ENCODE data around the gene CITED4. TPM values are rescaled to one million over a fixed set of nuclear protein-coding genes. Genes with fewer than 3 reads are reported as not detected.

Gene CITED4
- total and polyA plus RNA-seq, 10 of the 15 experiments (the other 5 are each of a cell fraction or from before 2014, with no cell fraction given), result 0.13 to 0.64 (median 0.26) TPM; not detected in 6

DNA sequence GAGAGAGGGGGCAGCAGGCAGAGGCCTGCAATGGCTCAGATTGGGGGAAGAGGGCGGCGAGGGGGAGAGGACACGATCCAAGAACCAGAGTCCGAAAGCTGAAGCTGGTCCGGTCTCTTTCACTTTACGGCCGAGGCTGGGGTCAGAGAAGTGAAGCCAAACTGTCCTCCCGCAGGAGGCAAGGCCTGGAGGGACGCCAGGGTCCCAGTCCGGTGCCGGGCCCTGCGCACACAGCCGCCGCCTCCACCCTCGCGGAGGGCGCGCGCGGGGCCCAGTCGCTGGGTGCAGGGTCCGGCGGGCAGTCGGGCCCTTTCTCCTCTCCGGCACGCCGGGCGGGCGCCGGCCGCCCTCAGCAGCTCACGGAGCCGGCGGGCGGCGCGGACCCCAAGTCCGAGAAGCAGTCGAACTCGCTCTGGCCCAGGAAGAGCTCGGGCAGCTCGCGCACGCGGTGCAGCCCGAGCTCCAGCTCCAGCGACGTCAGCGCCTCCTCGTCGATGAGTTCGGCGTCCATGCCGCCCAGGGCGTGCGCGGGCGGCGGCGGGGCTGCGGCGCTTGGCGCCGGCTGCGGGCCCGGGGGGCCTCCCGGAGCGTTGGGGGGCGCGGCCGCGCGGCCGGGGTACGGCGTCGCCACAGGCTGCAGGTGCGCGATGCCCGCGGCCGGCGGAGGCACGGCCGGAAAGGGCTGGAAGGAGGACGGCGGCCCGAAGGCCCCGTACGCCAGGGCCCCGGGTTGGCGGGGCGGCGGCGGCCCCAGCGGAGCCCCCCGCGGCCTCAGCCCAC is 749 bp downstream of the CITED4 start:
- peak overlapping the region; percentile 83; the same call in 1 of the 2 replicates for H2AFZ ChIP-seq (ENCODE audit: control insufficient read depth, low read depth, low read length)
- POLR2A ChIA-PET, result no interaction called here
- in situ Hi-C loops (cut with MboI), result no loop called here

More for the DNA sequence above, 749 bp downstream of the CITED4 start:
- Histone ChIP-seq H3K4me3 (peak overlapping the region; percentile 68), H3K9me3 (replicated peaks; ENCODE audit: control insufficient read depth, insufficient read depth, low read length) (no peaks in the 10 kb centered on the region), H3K9ac (ENCODE audit: control insufficient read depth, insufficient read depth, low read length) (no peak overlapping the region), H3K36me3 (ENCODE audit: control insufficient read depth in 2 of 2, insufficient read depth in 2 of 2, low read length in 1 of 2) (no peaks in the 10 kb centered on the region), H3K4me2 (ENCODE audit: control insufficient read depth, insufficient read depth) (peak overlapping the region; percentile 97), H3K27me3 (replicated peaks in 1 of 2; ENCODE audit: control insufficient read depth in 2 of 2, insufficient read depth in 2 of 2, low read length in 1 of 2) (peaks cover 12 to 13% of the 10 kb centered on the region in 2 experiments; a peak in 3 of 4 replicates), H3K4me1 (ENCODE audit: control insufficient read depth, insufficient read depth, low read length) (peaks cover 7% of the 10 kb centered on the region; the same call in 1 of the 2 replicates), H4K20me1 (ENCODE audit: control insufficient read depth, insufficient read depth) (no peaks in the 10 kb centered on the region), H3K27ac (ENCODE audit: control insufficient read depth, insufficient read depth) (no peak overlapping the region), H3K79me2 (ENCODE audit: control insufficient read depth, insufficient read depth, low read length) (no peaks in the 10 kb centered on the region)
- WGBS (ENCODE audit: insufficient coverage, insufficient replicate concordance, low lambda C conversion rate, missing lambda C conversion rate), result 13% methylated on average over 83 of the region's 98 CpGs
- TF ChIP-seq ZNF24 (IDR thresholded peaks at IDR 0.05) (no peak), CBX3 (IDR thresholded peaks at IDR 0.05; ENCODE audit: borderline replicate concordance, low read depth) (no peak), NR2C2 (IDR thresholded peaks at IDR 0.05; ENCODE audit: borderline replicate concordance, control insufficient read depth, insufficient read length, low read depth) (no peak), RB1 (IDR thresholded peaks at IDR 0.05; ENCODE audit: borderline replicate concordance) (no peak), MTA2 (IDR thresholded peaks at IDR 0.05; ENCODE audit: low read depth) (no peak), BHLHE40 (IDR thresholded peaks at IDR 0.05; ENCODE audit: borderline replicate concordance in 1 of 2, low read depth in 2 of 2, low read length in 1 of 2) (no peak), IKZF1 (conservative IDR thresholded peaks at IDR 0.05) (peak; percentile 44; the same call in 1 of the 2 replicates)
- TF ChIP-seq, protein P1, sequence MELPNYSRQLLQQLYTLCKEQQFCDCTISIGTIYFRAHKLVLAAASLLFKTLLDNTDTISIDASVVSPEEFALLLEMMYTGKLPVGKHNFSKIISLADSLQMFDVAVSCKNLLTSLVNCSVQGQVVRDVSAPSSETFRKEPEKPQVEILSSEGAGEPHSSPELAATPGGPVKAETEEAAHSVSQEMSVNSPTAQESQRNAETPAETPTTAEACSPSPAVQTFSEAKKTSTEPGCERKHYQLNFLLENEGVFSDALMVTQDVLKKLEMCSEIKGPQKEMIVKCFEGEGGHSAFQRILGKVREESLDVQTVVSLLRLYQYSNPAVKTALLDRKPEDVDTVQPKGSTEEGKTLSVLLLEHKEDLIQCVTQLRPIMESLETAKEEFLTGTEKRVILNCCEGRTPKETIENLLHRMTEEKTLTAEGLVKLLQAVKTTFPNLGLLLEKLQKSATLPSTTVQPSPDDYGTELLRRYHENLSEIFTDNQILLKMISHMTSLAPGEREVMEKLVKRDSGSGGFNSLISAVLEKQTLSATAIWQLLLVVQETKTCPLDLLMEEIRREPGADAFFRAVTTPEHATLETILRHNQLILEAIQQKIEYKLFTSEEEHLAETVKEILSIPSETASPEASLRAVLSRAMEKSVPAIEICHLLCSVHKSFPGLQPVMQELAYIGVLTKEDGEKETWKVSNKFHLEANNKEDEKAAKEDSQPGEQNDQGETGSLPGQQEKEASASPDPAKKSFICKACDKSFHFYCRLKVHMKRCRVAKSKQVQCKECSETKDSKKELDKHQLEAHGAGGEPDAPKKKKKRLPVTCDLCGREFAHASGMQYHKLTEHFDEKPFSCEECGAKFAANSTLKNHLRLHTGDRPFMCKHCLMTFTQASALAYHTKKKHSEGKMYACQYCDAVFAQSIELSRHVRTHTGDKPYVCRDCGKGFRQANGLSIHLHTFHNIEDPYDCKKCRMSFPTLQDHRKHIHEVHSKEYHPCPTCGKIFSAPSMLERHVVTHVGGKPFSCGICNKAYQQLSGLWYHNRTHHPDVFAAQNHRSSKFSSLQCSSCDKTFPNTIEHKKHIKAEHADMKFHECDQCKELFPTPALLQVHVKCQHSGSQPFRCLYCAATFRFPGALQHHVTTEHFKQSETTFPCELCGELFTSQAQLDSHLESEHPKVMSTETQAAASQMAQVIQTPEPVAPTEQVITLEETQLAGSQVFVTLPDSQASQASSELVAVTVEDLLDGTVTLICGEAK (IDR thresholded peaks at IDR 0.05; ENCODE audit: borderline replicate concordance), result no peak
- RAD21 ChIA-PET (ENCODE audit: unreplicated experiment), result interaction anchor here (1.2 to 3.5 kb wide), 4 partner anchors 11 to 91 kb away, joined by 3 to 30 read pairs (median 6); no protein-coding TSS in a partner anchor
- FAIRE-seq (no peak), DNase-seq (ENCODE audit: low read depth, low spot score) (no peak), ATAC-seq (no peak)
- intact Hi-C loops (cut with micrococcal nuclease; ENCODE audit: unreplicated experiment), result no loop called here
- CTCF ChIA-PET, result interaction anchor here (0.6 to 2.8 kb wide), 7 partner anchors 11 to 277 kb away, joined by 3 to 33 read pairs (median 7); no protein-coding TSS in a partner anchor
- SMC1A ChIA-PET (ENCODE audit: uncharacterized antibody, unreplicated experiment), result interaction anchor here (1.3 to 17.4 kb wide), 2 partner anchors 8 to 88 kb away, joined by 4 to 197 read pairs; no protein-coding TSS in a partner anchor
- BruUV-seq (replicated peaks), result no TSS peak

All from GM12878 (cell line).